ENCODE data around the gene PLCL1. TPM values are rescaled to one million over a fixed set of nuclear protein-coding genes. Genes with fewer than 3 reads are reported as not detected.

The PLCL1 gene
- polyA plus RNA-seq, 1 of the 3 experiments (the other 2 are of a cell fraction) = 7.7 TPM

GRCh38 chr2:198136142-198136541 is 331.7 kb downstream of the PLCL1 start:
- Histone ChIP-seq H3K9me2 (no peaks in the 10 kb centered on the region), H3K9ac (no peak overlapping the region), H3K4me1 (ENCODE audit: control insufficient read depth in 1 of 2, insufficient read depth in 2 of 2, low read depth in 1 of 2, low read length in 1 of 2) (peaks cover 8 to 15% of the 10 kb centered on the region in 2 experiments; a peak in 2 of 4 replicates), H3K36me3 (replicated peaks in 1 of 2; ENCODE audit: control insufficient read depth in 1 of 2, insufficient read depth in 2 of 2, low read length in 1 of 2) (peaks cover 0 to 6% of the 10 kb centered on the region in 2 experiments), H3K4me2 (no peak overlapping the region), H3K9me3 (no peaks in the 10 kb centered on the region), H2AFZ (ENCODE audit: low read depth) (no peak overlapping the region), H3K27me3 (ENCODE audit: insufficient read depth) (no peaks in the 10 kb centered on the region), H3K27ac (ENCODE audit: low read depth in 2 of 2, low read length in 1 of 2) (peak overlapping the region; percentile 21 to 87; a peak in 3 of 4 replicates), H3K4me3 (ENCODE audit: low read depth in 2 of 2, low read length in 1 of 2) (no peak overlapping the region), H4K20me1 (ENCODE audit: insufficient read depth) (0 out of 2 replicates have a peak, but pooled peaks cover 3% of the 10 kb centered on the region), H3K79me2 (ENCODE audit: insufficient read depth) (no peaks in the 10 kb centered on the region), H3F3A (replicated peaks; ENCODE audit: insufficient read depth) (peaks cover 14% of the 10 kb centered on the region)
- WGBS (ENCODE audit: low lambda C conversion rate) = 65% methylated on average over 2 of the region's 2 CpGs
- no peak for DNase-seq
- CTCF ChIA-PET = interaction anchor here (0.7 to 2.7 kb wide), 6 partner anchors 9 to 161 kb away, joined by 3 to 15 read pairs (median 5); no protein-coding TSS in a partner anchor
- POLR2A ChIA-PET = no interaction called here
- TF ChIP-seq CTCF (IDR thresholded peaks at IDR 0.05) = no peak
- no peak for TF ChIP-seq USF2 (IDR thresholded peaks at IDR 0.05; ENCODE audit: borderline replicate concordance, low read depth, low read length)

DNA sequence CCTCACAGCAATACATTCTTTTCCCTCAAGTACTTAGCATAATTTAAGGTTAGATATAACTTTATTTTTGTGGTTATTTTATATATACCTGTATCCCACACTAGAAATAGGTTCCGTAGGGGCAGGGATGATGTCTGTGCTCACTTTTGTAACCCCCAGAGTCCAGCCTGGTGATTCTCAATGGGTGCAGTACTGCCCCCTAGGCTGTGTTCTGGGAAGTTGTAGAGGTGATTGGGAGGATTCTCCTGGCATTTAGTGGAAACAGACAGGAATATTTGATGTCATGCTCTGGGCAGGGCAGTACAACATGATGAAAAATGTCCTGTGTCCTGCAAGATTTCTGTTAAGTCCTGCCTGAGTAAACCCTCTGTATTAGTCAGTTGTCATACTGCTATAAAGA is 333.3 kb downstream of the PLCL1 start:
- no peak for TF ChIP-seq SMC3 (IDR thresholded peaks at IDR 0.05; ENCODE audit: low read depth, low read length)
- TF ChIP-seq CTCF (IDR thresholded peaks at IDR 0.05) = peak; percentile 37; the same call in 1 of the 2 replicates
- Histone ChIP-seq H3K9ac (no peak overlapping the region), H3K4me3 (ENCODE audit: low read depth in 2 of 2, low read length in 1 of 2) (no peak overlapping the region; a peak in 1 of 4 replicates), H3K4me2 (no peak overlapping the region), H3K36me3 (replicated peaks in 1 of 2; ENCODE audit: control insufficient read depth in 1 of 2, insufficient read depth in 2 of 2, low read length in 1 of 2) (peaks cover 0 to 6% of the 10 kb centered on the region in 2 experiments), H3K79me2 (ENCODE audit: insufficient read depth) (no peaks in the 10 kb centered on the region), H4K20me1 (ENCODE audit: insufficient read depth) (0 out of 2 replicates have a peak, but pooled peaks cover 3% of the 10 kb centered on the region), H2AFZ (ENCODE audit: low read depth) (no peak overlapping the region), H3K4me1 (ENCODE audit: control insufficient read depth in 1 of 2, insufficient read depth in 2 of 2, low read depth in 1 of 2, low read length in 1 of 2) (peaks cover 8 to 15% of the 10 kb centered on the region in 2 experiments; a peak in 2 of 4 replicates), H3K27me3 (ENCODE audit: insufficient read depth) (no peaks in the 10 kb centered on the region), H3K9me3 (no peaks in the 10 kb centered on the region), H3K27ac (ENCODE audit: low read depth in 2 of 2, low read length in 1 of 2) (no peak overlapping the region), H3K9me2 (no peaks in the 10 kb centered on the region), H3F3A (replicated peaks; ENCODE audit: insufficient read depth) (peaks cover 14% of the 10 kb centered on the region)
- ChIA-PET CTCF (interaction anchor here (1.2 to 2.0 kb wide), 2 partner anchors 10 to 30 kb away, joined by 4 to 5 read pairs; no protein-coding TSS in a partner anchor), POLR2A (no interaction called here)
- WGBS (ENCODE audit: low lambda C conversion rate) = 100% methylated on average over 1 of the region's 1 CpG
- DNase-seq = no peak

All from SK-N-SH (cell line).